Urothelium cell line (cell line): ENCODE results near the gene ARIH1.

ENCODE experiments used
- DNase-seq: peaks from one replicate; pipeline ENCODE4 v3.0.0; 2011; ENCODE audit warnings: low spot score, mixed read lengths
- FAIRE-seq: peaks from 2 replicates; lab custom pipeline; 2011; peaks lifted over from hg19 to GRCh38; lab: Jason Lieb, UNC

ARIH1 gene

DNA sequence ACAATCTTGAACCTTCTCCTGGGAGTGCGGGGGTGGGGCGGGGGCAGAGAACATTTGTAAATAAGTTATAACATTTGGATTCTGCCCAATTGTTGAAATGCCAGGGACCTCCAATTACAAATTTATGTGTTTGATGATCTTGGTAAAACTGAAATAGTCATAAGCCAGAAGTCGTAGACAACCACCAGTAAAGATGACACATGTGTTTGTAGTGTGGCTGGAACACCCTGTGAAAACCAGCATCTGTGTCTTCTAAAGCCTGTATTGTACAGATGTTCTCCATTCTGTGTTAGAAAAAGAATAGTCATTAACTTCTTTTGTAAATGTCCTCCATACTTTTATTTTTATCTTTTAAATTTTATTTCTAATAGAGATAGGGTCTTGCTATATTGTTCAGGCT lies 61.8 kb downstream of the ARIH1 start:
- no peak for FAIRE-seq

DNA sequence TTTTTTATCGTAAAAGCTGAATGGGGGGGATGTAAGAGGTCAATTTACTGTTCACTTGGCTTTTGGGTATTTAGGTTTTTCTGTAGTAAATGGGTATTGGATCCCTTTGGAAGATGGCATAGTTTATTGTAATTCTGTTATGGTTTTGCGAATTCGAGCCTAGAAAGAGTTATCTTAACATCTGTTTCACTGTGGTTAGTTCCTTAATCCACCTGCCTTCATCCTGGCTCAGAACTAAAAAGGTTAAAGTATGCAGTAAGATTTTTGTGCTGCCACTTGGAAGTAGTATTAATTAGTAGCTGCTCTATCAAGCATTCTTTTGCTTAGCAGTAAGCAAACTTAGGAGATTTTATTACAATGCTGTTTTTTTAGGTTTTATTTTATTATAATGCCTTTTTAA lies 62.4 kb downstream of the ARIH1 start:
- DNase-seq (no peak), FAIRE-seq (no peak)

More for the DNA sequence above, 61.8 kb downstream of the ARIH1 start:
- DNase-seq = no peak

DNA sequence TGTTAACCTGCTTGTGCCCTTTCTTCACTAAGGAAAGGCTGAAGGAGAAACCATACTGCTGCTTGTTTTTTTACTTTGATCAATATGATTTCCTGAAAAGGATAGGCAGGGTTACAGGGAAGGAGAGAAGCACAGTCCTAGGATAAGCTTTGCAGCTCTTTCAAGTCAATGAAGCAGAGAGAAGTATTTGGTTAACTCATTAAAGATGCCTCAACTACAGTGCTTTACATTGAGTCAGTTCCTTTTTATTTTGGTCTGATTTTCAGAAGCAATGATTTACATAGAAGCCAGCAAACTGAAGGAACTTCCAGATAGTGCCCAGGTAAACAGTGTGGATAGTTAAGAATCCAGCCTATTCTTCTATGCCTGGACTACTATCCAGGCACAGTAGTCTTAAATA lies 64.8 kb downstream of the ARIH1 start:
- no peak for FAIRE-seq

DNA sequence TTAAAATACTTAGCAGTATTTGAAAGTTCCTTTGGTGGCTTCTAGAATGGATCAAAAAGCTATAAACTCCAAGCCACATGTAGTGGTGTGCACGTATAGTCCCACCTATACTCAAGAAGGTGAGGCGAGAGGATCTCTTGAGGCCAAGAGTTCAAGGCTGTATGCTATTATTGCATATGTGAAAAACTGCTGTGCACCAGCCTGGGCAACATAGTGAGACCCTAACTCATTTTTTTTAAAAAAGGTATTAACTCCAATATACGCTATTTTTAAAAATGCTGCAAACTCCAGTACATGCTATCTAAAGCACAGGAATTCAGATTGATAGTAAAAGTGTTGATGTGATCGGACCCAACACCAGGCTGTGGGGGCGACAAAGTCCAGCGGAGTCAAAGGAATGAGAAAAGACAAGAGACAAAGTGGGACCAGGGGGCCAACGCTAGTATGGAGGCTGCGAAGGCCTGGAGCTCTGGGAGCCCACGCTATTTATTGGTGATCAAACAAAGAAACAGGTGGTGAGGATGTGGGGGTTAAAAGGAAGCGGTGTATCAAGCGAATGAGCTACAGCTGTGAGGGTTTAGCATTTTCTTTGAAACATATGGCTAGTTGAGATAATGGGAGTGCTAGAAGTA lies 66.6 kb downstream of the ARIH1 start:
- DNase-seq = no peak
- no peak for FAIRE-seq

More for the DNA sequence above, 64.8 kb downstream of the ARIH1 start:
- DNase-seq = no peak

DNA sequence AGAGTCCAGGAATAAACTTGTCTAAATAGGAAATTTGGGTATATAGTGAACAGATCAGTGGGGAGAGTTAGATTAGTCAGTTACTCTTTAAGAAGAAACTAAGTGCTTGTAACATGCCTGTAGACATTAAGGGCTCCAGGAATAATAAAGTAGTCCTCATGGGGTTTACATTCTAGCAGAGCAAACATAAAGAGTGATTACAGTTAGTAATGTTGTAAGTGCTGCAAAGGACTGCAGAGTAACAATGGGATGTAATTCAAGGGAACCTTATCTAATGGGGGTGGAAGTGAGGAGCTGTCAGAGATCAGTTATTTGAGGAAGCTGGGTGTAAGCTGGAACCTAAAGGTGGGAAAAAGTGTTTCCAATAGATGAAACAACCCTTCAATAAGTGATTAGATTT lies 67.5 kb downstream of the ARIH1 start:
- no peak for DNase-seq
- FAIRE-seq = no peak

DNA sequence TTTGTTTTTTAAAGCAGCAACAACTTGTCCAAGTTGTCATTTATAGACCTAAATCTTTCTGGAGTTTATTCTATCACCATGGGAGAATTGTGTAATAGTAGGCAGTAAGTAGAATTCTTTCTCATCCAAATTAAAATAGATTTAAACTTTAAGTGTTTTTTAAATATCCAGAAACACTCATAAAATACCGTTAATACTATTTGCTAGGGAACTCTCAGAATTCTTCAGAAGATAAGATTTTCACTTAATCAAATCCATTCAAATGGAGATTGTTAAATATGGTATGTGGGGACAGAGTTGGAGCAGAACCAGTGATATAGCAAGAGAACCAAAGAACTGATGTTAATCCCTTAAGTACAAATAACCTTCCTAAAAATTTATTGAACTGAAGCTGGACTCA lies 71.0 kb downstream of the ARIH1 start:
- DNase-seq (no peak), FAIRE-seq (no peak)

DNA sequence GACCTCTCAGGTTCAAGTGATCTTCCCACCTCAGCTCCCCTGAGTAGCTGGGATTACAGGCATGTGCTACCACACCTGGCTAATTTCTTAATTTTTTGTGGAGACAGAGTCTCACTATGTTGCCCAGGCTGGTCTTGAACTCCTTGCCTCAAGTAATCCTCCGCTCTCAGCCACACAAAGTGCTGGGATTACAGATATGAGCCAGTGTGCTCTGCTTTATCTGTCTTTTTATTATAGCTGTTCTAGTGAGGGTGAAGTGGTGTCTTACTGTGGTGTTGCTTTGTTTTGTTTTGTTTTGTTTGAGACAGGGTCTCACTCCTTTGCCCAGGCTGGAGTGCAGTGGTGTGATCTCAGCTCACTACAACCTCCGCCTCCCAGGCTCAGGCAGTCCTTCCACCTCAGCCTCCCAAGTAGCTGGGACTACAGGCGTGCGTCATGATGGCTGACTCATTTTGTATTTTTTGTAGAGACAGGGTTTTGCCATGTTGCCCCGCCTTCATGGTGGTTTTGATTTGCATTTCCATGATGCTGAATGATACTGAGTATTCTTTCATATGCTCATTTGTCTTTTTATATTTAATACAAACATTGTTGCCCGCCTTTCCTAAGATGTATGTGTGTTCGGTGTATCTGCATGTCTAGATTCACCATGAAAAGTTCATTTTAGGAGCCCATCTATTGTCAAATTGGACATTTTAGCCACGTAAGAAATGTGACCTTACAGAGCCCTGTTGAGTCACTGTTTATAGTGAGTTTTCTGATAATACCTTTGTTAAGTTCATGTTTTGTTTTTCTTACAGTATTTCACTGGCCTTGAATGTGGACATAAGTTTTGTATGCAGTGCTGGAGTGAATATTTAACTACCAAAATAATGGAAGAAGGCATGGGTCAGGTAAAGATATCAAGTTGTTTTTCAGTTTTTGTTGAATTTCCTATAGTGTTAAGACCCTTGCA lies 80.6 kb downstream of the ARIH1 start:
- FAIRE-seq = no peak
- no peak for DNase-seq

DNA sequence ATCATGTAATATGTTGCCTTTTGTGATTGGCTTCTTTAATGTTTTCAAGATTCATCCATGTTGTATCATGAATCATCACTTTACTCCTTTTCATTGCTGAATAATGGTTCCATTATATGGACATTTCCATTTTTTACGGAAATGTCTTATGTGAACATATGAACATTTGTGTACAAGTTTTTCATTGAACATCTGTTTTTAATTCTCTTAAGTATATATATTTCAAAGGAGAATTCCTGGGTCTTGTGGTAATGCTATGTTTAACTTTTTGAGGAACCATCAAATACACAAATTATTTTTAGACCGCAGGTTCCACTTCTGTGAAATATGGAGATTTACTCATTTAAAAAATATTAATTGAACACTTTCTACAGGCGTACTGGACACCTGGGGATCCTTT lies 85.7 kb downstream of the ARIH1 start:
- FAIRE-seq (no peak), DNase-seq (no peak)

DNA sequence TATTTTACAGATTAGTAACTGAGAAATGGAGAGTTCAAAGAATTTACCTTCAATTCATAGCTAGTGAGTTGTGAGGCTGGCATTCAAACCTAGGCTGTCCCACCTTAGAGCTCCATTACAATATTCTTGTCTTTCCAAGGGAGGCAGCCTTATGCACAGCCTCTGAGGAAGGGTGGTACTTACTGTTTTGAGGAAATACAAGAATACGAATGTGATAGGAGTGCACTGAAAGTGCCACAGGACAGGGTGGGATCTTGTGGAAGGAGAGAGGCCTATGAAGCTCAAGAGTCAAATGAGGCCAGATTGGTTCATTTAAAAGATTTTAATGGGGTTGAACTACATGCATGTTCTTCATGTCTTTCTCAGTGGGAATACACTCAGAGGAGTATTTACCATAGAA lies 86.3 kb downstream of the ARIH1 start:
- FAIRE-seq = no peak
- no peak for DNase-seq

DNA sequence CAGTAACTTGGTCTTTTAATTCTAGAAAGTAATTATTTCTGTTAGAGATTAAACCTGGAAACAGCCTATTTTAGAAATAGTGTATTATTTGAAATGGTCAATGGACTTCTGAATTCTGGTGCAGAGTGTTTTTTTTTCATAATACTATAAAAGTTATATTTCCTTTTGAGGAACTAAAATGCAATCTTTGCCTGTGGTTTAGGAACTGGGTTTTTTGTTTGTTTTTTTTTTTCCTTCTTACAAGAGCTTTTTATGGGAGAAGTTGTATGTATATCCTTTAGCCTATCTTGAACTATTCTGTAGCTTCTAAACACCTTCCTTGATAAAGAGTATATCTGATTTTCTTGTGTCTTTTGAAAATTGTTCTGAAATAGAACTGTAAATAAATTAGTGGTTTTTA lies 88.3 kb downstream of the ARIH1 start:
- FAIRE-seq (no peak), DNase-seq (no peak)

DNA sequence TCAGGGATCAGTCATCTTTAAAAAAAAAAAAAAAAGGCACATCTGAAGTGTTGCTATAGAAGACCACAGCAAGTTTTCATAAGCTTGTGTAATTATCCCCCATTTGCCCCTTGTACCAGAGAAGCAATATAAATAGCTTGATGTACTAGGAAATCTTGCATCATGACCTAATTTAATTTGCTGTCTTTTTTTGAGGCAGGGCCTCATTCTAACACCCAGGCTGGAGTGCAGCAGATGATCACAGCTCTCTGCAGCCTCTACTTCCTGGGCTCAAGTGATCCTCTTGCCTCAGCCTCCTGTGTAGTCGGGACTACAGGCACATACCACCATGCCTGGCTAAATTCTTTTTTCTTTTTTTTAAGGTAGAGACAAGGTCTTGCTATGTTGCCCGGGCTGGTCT lies 88.7 kb downstream of the ARIH1 start:
- FAIRE-seq (no peak), DNase-seq (no peak)

DNA sequence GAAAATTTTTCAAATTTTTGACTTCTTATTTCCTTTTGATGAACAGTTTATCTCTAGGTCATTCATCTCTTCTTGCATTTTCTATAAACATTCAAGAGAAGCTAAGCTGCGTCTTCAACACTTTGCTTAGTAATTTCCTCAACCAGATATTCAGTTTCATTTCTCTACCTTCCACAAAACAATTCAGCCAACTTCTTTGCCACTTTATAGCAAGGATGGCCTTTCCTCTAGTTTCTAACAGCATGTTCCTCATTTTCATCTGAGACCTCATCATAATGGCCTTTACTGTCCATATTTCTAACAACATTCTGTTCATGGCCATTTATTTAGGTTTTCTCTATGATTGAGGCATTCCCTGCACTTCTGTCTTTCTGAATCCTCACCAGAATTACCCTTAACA lies 90.0 kb downstream of the ARIH1 start:
- FAIRE-seq (no peak), DNase-seq (no peak)

DNA sequence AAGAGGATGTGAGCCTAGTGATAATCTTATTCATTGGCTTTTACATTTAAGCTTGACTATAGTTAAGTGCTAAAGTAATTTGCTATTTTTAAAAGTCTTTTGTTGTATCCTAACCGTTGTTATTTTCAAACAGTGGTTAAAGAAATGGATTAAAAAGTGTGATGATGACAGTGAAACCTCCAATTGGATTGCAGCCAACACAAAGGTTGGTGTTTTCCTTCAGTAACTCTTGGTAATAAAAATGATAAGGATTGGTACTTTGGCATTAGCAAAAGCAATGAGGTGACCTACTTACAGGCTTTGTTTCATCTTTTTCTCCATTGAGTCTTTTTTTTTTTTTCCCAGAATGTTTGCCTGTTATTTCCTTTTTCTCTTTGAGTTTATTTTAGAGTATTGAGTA lies 92.8 kb downstream of the ARIH1 start:
- FAIRE-seq (no peak), DNase-seq (no peak)

DNA sequence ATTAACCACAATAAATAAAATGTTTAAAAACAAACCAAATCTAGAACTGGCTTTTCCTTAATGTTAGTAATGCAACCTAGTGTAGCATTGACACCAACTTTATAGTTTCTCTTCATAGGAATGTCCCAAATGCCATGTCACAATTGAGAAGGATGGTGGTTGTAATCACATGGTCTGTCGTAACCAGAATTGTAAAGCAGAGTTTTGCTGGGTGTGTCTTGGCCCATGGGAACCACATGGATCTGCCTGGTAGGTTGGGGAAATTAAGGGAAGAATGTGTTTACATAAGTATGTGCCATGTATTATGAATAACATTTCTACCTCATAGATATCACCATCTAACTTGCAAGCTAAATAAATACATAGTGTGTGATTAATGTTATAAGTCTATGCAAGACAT lies 95.9 kb downstream of the ARIH1 start:
- FAIRE-seq (no peak), DNase-seq (no peak)

DNA sequence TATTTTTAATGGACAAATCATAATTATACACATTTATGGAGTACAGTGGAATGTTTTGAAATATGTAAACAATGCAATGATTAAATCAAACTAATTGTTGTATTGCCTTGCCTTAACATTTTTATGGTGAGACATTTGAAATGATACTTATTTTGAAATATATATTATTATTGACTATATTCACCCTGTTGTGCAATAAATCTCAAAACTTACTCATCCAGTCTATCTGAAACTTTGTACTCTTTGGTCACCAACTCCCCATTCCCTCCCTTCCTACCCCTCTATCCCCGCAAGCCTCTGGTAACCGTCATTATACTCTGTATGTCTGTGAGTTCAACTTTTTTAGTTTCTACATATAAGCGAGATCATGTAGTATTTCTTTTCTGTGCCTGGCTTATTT lies 105.7 kb downstream of the ARIH1 start:
- DNase-seq (no peak), FAIRE-seq (no peak)

DNA sequence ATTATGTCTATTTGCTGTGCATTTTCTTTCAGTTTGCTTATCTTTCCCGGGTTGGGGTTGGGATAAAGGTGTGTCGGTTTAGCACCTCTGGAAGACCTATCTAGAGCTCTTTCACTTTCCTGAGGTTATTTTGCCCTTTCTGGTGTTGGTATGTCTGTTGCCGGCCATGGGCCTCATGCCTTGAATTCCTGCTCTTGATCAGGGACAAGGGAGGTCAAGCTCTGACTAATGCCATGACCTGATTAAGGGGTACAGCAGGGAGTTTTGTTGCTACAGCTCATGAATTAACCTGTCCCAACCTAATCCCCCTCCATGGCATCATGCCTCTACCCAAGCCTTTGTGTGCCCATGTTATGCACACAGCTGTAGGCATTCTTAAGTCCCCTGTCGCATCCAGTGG lies 109.9 kb downstream of the ARIH1 start:
- DNase-seq (no peak), FAIRE-seq (no peak)

DNA sequence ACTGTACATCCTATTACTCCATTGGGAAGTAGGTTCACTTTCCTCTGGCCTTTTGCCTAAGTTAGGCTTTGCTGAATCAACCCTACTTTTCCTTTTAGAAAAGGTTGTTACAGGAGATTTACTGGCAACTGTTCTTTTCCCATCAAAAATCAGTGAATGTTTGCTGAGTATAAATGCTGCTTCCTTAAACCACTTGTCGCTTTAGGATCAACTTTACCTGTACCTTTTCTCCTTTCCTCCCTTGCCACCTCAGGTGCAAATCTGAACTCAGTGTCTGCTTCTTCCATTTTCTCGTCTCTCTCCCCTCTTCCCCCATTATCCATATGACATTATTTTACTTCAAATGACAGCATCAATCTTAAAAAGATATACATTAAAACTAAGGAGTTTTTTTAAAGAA lies 110.9 kb downstream of the ARIH1 start:
- no peak for DNase-seq
- FAIRE-seq = no peak

DNA sequence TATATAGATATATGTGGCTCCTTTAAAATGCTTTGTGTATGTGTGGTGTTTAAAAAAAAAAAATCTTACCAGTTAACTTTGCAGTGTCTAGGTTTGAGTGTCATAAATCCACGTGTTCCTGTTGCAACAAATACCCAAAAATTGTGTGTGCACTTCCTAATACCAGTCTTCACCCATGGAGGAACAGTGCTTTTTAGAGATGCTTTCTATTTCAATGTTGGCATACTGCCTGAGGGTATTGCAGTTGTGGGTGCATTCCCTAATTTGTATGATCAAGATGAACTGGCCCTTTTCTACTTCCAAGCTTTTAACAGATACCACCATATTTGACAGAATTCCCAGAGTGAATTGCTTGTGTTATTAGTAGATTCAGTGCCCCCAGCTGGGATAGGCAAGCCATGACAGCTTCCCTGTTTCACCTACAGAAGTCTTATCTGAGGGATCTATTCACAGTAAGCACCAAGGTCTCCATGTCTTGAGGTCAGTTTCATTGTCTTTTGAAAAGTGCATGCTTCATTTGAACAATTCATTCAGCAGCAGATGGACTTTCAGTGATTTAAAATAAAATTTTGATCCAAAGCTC lies 111.4 kb downstream of the ARIH1 start:
- FAIRE-seq = no peak
- DNase-seq = no peak

DNA sequence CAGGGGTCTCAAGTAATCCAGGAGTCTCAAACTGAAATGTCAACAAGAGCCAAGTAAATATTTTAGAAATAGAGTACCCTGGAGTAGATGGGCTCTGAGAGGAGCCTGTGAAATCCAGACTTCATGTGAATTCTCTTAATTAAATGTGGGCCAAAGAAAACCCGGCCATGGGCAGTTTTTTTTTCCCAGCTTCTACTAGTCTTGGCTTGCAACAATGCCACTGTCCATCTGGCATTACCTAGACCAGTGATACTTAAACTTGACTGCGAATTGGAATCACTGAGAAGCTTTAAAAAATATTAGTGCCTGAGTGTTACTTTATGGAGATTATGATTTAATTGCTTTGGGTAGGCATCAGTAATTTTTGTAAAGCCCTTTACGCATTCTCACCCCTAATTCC lies 114.0 kb downstream of the ARIH1 start:
- DNase-seq = no peak
- FAIRE-seq = no peak

DNA sequence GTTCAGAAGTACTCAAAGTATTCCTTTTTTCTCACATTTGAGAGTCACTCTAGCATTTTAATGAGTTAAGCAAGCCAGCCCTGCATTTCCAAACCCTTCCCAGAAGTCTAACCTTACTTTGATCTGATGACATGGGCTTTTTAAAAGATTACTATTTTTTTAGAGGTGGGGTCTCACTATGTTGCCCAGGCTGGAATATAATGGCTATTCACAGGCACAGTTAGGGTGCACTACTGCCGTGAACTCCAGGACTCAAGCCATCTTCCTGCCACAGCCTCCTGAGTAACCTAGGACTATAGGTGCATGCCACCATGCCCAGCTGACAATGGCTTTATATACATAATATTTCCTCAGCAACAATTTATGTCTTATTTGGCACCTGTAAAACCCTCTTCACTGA lies 116.3 kb downstream of the ARIH1 start:
- no peak for DNase-seq
- no peak for FAIRE-seq

DNA sequence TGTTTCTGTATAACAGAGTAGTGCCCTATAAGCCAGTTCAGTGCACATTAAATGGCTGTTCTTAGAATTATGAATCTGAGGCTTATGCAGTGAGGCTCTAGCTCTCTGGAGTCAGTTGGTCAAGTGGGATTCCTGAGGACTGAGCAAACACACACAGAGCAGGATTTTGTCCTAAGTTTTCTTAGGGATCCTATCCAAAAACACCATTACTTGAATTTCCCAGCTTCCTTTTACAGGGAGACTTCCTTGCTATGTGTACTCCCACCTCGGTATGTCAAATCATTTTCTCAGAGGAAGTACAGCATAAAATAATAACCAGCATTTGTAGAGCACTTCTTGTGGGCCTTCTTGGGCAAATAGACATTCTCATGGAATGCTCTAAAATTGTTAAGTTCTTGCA lies 117.2 kb downstream of the ARIH1 start:
- FAIRE-seq = no peak
- DNase-seq = no peak

DNA sequence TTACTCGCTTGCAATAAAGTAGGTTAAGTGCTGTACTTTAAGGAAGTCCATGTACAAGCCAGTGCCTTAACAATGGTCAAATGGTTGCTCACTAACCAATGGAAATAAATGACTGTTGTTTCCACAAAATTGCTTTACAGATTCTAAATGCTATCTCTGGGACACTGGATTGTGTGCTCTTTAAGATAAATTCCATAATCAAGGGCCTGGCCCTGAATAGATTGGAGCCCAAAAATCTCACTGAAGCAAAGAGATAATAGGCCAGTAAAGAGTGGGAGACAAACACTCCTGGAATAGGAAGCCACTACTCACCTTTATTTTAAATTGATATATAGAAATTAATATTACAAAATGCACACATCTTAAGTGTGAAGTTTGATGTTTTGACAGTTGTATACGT lies 118.0 kb downstream of the ARIH1 start:
- no peak for DNase-seq
- no peak for FAIRE-seq
